GM18867 (cell line): ENCODE measurements around the gene CACNA1D.

Experiments
- ATAC-seq: cut with Tn5 transposase; IDR thresholded peaks from one replicate; pipeline ENCODE4 v1.9.1; 2021; ENCODE audit warnings: mild to moderate bottlenecking, moderate library complexity; ENCODE audit not compliant: unreplicated experiment

Gene CACNA1D

DNA sequence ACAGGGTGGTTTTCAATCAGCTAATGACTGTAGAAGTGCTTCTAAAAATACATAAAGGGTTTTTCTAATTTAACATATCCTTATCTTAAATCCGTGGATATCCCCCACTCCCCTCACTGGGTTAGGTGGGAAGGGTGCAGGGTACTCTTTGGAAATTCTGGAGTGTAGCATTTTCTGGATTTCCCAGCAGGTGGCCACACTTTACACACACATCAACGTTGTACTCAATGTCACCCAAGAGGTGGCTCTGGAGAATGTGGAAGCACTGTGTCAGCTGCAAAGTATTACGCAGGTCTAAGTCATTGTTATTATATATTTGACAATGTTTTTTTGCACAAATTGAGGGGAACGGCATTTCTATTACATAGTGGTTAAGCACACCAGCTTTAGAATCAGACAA lies 183.0 kb downstream of the CACNA1D start:
- no peak for ATAC-seq

DNA sequence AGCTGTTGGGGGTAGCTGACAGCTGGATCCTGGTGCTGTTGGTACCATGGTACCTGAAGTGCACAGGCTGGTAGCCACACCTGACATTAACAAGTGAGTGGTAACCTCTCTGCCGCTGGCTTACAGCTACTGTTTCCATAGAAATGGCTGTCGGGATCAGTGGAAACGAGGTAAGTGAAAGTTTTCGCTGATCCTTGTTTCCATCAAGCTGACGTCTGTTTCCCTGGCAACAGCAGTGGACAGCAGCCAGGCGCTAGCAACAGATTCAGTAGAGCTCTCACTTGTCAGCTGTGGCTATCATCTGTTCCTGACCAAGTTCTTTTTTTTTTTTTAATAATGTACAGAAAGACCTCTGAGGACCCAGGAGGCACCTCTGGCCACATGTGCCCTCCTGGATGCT lies 185.6 kb downstream of the CACNA1D start:
- no peak for ATAC-seq

DNA sequence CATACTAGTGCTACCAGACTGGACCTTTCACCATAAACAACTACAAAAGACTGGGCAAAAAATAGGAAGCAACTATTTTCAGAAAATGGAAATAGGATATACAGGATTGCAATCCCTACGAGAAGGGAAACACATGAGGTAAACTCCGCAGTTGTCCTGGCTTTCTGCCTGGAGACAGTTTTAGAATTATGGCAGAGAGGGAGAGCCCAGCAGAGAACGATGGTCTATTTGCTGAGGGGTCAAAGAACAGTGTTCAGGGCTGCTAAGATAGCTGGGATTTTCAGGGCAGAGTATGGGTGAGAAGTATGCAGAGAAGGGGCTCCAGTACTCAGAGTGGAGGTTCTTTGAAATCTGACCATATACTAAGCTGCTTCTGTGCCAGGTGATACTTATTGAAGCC lies 188.4 kb downstream of the CACNA1D start:
- ATAC-seq = no peak

DNA sequence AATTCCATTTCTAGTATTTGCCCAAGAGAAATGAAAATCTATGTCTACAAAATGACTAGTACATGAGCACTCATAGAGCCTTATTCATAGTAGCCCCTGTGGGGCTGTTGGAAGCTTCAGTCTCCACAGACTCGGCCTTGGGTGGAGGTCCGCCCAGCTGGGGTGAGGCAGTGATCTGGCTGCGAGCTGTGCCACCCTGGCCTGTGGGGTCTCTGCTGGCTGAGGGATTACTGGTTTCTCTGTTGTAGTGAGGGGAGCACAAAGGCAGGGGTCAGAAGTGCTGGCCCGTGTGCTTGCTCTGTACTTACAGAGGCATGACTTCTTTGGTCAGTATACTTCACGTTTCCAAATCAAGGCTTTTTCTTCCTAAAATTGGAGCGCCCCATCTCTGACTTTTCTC lies 193.7 kb downstream of the CACNA1D start:
- ATAC-seq = no peak

DNA sequence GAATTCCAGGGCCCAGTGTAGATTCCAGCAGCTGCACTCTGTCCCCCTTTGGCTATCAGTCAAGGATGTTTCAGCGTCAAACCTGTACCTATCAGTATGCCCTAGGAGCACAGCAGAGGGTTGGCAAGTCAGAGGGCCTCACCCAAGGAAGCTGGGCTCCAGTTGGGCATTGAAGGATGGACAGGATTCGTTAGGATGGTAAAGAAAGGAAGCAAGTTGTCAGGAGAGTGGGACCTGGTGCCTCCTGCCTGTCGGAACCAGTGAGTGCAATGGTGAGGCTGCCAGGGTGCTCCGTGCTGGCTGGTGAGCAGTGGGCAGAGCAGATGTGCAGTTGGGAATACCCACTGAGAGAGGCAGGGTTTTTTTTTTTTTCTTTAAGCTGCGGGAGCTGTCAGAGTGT lies 194.6 kb downstream of the CACNA1D start:
- ATAC-seq = no peak

DNA sequence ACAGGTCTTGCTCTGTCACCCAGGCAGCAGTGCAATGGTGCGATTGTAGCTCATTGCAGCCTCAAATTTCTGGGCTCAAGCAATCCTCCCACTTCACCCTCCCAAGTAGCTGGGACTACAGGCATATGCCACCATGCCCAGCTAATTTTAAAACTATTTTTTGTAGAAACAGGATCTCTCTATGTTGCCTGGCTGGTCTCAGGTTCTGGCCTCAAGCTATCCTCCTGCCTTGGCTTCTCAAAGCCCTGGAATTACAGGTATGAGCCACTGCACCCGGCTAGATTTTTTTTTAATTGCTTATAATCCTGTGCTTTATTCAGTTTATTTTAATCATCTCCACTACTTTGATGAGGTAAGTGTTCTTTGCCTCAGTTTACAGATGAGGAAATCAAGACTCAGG lies 195.3 kb downstream of the CACNA1D start:
- no peak for ATAC-seq

DNA sequence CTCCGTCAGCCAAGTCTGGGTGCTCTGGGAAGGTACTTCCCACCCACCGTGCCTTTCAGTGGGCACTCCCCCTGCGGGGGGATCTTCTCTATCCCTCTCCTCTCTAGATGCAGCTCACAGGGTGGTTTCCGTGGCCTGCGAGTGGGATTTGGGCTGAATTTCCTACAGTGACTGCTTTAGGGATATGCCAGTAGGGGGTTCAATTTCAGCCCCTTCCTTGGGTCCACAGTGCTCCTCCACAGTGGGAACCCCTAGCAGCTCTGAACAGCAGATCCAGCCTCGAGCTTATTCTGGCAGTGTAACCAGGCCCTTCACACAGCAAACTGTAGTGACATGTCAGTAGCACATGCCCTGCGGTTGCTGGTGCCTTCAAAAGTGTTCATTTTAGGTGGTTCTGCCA lies 196.1 kb downstream of the CACNA1D start:
- ATAC-seq = no peak

DNA sequence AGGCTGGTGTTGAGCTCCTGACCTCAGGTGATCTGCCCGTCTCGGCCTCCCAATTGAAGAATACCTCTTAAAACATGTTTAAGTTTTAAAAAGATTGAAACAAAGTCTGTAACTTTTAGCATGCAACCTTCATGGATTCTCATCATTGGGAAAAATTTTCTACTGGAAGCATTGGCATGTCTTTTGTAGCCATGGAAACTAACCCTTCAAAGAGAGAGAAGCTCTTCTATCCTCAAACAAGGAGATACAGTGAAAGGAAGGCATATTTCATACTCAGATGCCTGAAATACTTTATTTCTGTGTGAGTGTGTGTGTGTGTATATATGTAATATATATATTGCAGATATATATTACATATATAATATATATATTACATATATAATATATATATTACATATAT lies 196.9 kb downstream of the CACNA1D start:
- ATAC-seq = no peak

DNA sequence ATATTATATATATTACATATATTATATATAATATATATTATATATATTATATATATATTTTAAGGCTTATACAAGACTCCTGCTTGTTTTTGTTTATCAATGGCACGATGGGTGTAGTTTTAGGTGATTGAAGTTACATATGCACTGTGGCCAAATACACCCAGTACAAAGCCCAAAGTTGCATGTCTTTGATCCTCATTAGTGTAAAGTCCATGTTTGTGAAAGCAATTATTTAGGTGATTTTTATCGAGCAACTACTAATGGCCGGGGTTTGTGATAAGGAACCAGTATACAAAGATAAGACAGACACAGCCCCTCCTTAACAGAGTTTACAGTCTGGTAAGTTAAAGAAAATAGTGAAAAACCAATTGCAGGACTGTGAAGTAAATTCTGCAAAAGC lies 197.5 kb downstream of the CACNA1D start:
- ATAC-seq = no peak

DNA sequence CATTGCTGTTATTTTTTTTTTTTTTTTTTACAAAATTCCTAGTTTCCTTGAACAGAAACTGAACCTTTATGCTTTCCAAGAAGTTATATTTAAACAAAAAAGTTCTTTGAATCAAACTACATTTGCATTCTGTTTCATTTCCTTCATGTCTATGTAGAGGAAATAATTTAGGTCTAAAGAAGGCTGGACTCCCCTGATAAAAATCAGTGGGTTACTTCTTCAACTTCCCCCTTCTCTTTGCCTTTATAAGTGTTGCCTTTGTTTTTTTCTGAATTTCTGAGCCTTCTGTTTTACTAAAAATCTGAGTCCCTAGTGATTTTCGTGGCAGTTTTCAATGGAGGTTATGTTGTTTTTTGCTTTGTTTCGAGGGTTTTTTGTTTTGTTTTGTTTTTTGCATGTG lies 199.0 kb downstream of the CACNA1D start:
- no peak for ATAC-seq

DNA sequence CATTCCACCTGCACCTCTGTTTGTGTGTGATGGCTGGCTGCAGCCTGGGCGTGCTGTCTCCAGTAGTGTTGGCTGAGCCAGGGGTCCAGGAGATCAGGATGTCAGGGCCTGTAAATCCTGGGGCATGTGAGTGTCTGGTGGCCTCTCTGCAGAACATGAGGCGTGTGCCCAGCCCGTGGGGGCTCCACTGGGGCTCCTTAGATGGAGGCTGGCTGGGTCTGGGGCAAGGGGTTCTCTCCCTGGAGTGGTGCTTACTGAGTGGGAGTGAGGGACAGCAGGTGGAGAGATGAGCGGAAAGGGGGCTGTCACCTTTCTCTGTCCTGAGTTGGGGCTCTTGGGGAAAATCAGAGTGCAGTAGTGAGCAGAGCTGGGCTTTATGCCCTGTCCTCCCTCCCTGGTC lies 199.6 kb downstream of the CACNA1D start:
- ATAC-seq = no peak

DNA sequence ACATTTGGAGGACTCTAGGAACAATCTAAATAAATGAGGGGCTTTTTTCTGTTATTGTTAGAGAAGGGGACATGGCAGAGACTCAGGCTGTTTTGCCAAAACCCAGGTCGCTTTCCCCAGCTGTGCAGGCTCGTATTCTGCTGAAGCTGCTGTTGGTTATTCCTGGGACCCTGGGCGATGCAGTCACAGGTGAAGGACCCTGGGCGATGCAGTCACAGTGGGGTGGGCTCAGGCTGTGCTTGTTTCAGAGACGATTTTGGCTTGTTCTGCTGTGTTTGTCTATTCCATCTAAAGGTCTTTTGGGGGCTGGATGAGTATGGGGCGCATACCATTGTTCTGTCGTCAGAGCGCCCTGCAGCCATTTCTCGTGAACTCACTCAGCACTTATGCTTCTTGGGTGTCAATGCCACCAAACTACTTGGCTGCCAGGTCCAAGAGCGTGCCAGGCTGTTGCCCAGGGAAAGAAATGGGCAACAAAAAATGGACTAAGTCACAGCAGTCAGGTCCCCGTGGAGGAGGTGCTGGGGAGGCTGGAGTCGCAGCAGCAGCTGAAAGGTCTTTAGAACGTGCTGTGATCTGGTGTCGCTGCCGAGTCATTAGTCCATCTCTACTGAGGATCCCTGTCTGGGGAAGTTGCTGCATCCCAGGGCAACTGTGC lies 200.4 kb downstream of the CACNA1D start:
- no peak for ATAC-seq

DNA sequence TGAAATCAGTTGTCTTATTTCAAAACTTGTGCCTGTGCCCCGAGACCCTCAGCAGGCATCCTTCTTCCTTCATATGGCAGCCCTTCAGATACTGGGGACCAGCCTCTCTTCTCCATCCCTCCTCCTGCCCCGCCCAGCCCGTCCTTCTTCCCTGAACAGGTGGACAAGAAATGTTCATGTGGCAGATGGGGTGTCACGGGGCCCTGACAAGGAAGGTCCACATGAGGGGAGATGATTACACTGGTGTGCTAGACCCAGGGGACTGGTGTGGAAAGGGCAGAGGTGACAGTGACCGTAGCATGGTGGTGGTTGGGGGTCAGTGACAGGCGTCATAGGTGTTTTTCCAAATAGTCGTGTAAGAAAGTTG lies 200.9 kb downstream of the CACNA1D start:
- no peak for ATAC-seq

DNA sequence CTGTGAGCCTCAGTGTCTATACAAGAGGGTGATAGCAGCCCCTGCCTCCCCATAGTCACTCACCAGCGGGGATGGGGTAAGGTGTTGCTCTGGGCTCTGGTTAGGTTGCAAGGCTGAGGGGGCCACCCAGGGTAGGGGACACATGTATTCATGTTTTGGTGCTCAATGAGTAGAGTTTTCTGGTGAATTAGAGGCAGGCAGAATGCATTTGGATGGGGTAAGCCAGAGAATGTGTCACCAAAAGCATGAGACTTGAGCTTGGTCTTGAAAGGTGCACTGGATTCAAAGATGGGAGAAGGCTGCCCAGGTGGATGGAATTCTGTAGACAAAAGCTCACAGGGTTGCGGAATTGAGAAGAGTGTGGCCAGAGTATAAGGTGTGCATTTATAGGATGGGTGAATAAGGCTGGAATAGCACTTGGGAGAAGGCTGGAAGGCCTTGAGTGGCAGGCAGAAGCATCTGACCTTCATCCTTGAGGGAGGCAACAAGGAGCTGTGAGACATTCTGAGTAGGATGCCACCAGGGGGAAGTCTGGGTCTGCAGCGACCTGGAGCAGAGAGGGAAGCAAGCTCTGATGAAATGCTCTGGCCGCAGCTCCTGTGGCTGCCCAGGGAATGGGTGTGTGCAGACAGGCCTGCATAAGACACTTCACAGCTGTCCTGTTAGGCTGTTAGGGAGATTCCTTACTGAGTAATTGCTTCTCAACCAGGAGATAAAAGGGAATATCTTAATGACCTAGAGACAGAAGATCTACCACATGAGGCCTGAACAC lies 202.2 kb downstream of the CACNA1D start:
- ATAC-seq = no peak

DNA sequence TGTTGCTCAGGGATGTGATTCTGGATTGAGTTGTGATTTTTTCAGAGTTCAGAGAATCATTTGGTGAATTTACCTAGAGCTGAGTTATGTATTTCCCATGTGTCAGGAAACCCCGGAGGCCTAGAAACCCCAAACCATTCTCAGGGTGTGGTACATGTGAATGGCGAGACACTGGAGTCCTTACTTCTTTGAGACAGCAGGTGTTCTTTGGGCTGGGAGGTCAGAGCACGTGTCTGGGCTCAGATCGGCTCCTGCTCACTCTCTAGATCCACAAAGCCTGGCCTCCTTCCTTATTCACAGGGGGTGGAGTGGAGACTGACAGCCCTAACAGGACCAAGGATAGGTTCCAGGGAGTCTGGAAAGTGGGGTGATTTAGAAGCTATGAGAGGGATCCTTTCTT lies 206.0 kb downstream of the CACNA1D start:
- no peak for ATAC-seq

DNA sequence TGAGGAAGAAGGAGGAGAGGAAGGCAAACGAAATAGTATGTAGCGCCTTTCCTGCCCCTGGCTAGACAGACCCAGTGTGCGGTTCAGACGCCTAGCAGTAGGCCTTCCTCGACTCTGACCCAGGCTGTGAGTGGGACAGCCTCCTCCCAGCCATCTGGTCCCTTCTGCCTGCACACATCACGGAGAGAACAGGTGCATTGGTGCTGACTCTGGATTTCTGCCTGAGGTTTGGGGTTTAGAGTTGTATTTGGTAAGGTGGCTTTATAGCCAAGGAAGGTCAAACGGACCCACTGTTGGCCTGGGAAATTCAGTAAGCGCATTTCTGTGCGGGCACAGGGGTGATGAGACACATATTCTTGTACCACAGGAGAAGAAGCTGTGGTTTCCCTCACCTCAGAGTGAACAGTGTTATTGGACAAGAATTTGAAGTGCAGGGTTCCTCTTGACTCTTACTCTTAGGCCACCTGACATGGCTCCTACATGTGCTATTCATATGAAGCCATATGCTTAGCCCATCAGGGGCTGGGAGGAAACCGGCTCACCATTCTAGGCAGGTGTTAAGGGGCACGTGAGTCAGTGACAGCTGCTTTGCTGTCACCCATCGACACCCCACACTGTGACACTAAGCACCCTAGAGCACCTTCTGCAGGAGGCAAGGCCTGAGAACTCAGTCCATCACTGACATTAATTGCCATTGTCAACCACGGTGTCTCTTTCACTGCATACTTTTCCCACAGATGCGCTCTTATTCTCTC lies 208.5 kb downstream of the CACNA1D start:
- ATAC-seq = no peak

DNA sequence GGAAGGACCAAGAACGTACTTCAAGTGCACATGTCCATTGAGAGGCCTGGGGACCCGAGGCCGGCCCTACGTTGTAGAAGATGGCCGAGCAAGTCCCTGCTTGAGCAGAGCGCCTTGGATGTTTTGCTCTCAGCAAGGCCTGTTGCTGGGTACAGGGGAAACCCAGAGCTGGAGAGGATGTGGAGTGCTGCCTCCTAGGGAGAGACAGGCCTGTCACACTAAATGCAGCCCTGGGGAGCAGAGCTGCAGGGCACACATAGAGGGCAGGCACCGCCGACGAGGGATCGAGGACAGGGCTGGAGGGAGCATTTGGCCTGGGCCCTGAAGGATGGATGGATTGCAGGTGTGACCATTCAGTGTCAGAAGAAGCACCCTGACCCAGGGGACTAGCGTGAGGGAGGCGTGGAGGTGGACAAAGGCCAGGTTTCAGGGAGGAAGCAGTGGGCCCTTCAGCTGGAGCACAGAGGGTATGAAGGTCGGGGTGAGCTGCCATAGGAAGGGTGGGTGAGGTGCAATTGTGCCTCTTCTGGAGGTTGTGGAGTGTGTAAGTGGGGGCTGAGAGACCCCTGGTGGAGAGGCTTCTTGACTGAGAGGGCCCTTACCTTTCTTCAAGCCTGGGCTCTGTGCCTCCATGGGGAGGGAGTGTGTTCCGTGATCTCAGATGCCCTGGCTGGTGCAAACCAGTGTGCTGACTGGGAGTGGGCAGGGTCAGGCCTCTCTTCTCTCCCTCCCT lies 209.4 kb downstream of the CACNA1D start:
- ATAC-seq = no peak

DNA sequence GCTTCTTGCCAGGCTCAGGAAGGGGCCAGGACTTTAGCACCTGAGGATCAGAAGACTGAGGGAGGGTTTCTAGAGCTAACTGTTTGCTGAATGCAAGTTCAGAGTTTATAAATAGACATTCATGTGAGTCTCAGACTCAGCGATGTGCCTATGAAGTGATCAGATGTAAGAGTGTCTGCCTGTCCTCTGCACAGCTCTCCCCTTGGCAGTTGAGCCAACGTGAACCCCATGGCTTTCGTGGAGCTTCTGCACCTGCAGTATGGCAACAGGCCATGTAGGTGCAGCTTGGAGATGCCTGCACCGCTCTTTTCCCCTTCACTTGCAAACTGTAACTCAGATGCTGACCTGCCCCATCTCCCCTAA lies 209.9 kb downstream of the CACNA1D start:
- ATAC-seq = no peak

DNA sequence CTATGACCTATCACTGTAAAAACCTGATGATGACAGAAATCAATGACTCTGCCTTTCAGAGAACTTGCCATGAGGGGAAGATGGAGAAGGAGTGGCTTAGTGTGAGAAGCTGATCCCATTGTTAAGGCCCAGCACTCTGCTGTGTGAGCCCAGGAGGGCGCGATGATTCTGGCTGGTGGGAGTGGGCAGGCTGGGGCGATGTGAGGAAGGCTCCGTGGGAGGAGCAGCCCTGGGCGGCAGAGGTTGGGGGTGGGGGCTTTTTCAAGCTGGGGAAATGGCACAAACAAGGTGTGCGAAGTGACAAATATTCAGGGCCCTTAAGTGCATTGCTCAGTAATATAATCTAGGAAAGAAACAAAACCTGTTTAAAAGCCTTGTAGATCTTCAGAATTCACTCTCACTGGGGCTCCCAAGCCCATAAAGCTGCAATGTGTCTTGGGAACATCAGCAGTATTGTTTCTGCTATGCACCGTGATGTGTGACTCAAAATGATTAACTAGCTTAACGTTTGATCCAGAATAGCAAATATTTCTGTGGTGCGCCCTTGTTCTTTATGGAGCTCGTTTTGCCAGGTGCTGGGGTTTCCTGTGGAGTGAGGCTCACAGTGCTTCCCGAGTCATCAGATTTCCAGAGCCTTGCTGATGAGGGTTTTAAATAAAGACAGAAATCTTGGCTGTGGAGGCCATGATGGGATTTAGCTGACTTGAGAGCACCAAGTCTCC lies 210.8 kb downstream of the CACNA1D start:
- no peak for ATAC-seq

DNA sequence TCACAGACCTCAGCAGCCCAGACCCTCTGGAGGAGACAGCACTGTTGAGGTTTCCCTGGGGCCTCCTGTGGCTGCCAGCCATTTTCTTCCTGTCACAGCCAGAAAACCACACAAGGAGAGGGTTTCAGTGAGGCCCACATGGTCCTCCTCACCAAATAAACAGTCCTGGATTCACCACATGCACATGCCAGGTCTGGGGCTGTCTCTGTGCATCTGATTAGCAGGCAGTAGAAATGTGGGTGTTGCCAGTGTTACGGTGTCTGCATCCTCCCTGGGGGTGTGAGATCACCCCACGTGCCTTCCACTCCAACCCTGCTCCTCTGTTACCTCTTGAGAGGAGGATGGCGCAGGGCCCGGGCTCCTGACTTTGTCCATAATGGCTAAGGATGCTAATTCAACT lies 211.4 kb downstream of the CACNA1D start:
- ATAC-seq = no peak

DNA sequence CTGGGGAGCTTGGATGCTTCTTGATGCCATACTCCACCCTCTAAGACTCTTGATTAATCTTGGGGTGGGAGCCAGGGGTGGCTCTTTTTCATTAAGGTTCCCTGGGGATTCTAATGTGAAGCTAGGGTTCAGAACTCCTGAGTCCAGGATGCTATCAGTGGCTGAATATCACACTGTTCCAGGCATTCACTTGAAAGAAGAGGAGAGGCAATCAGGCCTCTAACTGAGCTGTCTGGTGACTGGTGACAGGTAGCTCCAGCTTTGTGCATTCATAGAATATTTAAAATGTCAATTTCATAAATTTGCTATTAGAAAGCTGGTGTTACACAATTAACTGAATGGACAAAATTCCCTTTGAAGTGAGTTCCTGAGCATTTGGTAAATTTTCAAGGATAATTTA lies 212.8 kb downstream of the CACNA1D start:
- no peak for ATAC-seq
